ENCODE results near the gene TMEM106B. TPM values are rescaled to one million over a fixed set of nuclear protein-coding genes. Genes with fewer than 3 reads are reported as not detected.
A peak's percentile ranks its signal among the peaks of the same experiment; 100 is the strongest.
"Not testable (repeated sequence)": the region's sequence is repeated elsewhere in the genome, so short reads cannot be mapped to it uniquely, and the experiment has no call there.

Gene TMEM106B
- total RNA-seq, 1 donor from 2014 or later: 43.2 TPM

GRCh38 chr7:12222889-12223579 is 11.9 kb downstream of the TMEM106B start:
- intact Hi-C loops (cut with DNase I): no loop called here

GRCh38 chr7:12225017-12225416 is 13.9 kb downstream of the TMEM106B start:
- ATAC-seq (ENCODE audit: poor library complexity); DNase-seq; intact Hi-C loops (cut with DNase I): not testable (repeated sequence)

More at GRCh38 chr7:12222889-12223579, 11.9 kb downstream of the TMEM106B start:
- no peak for ATAC-seq (ENCODE audit: poor library complexity)
- DNase-seq: no peak

- DNase-seq (no peak), ATAC-seq (ENCODE audit: poor library complexity) (no peak)
- intact Hi-C loops (cut with DNase I): no loop called here
Observed at GRCh38 chr7:12226756-12227155, 15.7 kb downstream of the TMEM106B start.

DNA sequence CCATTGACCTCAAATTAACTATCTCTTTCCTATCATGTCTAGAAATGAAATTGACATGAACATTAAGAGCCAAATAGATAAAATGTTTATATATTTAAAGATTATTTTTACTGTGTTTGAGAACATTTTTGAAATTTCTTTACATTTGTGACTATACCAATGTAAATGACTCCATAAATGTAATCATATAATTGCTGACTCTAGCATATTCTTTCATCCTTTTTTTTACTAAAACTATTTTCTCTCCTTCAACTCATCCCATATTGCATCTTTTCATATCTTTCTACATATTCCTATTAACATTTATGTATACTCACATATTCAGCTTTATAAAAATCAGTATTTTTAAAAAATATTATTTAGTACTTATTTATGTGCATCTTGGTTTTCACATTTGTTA is 16.9 kb downstream of the TMEM106B start:
- intact Hi-C loops (cut with DNase I): no loop called here
- ATAC-seq (ENCODE audit: poor library complexity) (no peak), DNase-seq (no peak)

DNA sequence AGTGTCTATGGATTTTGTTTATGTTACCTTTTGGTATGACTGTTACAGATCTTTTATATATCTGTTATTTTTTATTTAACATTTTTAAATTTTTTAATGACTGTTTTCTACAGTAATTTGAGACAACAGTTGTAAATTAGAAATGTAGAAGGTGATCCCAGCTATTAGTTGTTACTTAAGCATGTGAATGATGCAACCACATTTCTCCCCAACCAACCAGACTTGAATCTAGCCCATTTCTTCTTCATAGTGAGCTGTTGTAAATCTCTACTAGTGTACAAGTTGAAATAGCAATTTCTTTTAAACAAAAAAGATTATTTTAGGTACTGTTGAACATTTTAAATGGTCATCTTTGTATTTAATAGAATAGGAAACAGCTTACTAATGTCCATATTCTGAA is 18.0 kb downstream of the TMEM106B start:
- ATAC-seq (ENCODE audit: poor library complexity) (no peak), DNase-seq (no peak)
- intact Hi-C loops (cut with DNase I): no loop called here

DNA sequence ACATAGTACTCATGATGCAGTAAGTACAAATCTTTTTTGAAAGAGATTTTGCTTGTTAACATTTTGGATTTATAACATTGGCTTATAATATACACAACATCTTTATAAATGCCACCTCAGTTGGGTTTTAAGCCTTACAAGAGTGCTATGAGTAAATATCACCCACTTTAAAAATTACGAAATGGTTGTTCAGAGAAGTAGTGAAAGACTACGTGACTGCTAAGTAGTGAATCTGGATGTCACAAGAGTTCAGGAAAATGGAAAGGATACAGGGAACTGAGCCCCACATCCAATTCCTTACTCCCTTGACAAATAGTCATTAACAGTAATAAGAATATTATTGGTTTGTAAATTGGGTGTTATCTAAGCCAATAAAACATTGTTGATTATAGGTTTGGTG is 20.0 kb downstream of the TMEM106B start:
- intact Hi-C loops (cut with DNase I): no loop called here

GRCh38 chr7:12233175-12233574 is 22.1 kb downstream of the TMEM106B start:
- no peak for DNase-seq
- intact Hi-C loops (cut with DNase I): no loop called here
- ATAC-seq (ENCODE audit: poor library complexity): no peak

More for the DNA sequence above, 20.0 kb downstream of the TMEM106B start:
- DNase-seq (no peak), ATAC-seq (ENCODE audit: poor library complexity) (no peak)

DNA sequence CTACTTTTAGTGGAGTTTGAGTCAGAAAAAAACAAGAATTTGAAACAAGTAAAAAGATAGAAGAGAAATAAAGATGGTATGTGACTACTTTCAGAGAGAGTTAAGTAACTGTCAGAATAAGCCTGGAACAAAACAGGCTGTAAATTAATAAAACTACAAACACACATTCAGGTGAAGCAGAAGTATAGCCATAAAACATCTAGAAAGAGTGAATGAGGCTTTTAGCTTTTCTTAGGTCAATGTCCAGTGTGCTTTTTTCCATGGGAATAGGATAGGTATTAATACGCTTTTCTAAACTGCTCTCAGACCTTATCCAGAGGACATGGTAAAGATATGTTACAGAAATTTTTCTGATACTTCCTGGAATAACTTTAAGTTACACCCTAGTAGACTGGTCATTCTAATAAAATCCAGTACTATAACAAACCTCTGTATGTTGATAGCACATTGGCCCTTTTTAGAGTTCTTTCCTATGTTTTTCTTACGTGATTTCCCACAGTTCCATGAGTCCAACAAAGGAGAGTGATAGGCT is 23.3 kb downstream of the TMEM106B start:
- DNase-seq: no peak
- no peak for ATAC-seq (ENCODE audit: poor library complexity)
- intact Hi-C loops (cut with DNase I): no loop called here

DNA sequence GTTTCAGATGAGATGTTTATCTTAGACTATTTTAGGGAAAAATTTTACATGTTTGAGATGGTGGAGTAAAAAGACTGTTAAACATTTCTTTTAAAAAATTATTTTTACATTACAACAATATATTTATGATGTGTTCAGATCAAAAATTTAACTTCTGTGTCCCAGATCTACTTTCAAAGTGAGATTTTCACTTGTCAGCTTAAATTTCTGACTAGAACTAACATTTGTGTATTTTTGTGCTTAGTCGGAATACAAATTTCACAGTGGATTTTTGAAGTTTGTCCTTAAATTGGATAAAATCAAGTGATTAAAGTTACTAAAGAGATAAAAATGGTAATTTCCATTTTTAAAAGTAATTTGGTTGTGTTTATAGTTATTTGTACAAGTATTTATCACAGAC is 24.9 kb downstream of the TMEM106B start:
- DNase-seq (no peak), ATAC-seq (ENCODE audit: poor library complexity) (no peak)
- intact Hi-C loops (cut with DNase I): no loop called here

- ATAC-seq (ENCODE audit: poor library complexity) (no peak), DNase-seq (no peak)
- intact Hi-C loops (cut with DNase I): no loop called here
Observed at GRCh38 chr7:12237007-12237406, 25.9 kb downstream of the TMEM106B start.

DNA sequence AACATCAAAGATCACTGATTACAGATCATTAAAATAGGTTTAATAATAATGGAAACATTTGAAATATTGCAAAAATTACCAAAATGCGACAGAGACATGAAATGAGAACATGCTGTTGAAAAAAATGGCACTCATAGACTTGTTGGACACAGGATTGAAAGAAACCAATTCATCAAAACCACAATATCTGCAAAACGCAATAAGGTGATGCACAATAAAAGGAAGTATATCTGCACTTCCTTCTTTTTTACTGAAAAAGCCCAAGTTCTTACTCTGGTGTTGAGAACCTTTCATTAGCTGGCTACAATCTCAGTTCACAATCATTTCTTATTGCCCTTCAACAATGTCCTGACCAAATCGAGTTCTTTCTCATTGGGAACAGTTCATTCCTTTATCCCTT is 28.7 kb downstream of the TMEM106B start:
- intact Hi-C loops (cut with DNase I): no loop called here
- DNase-seq (no peak), ATAC-seq (ENCODE audit: poor library complexity) (no peak)

DNA sequence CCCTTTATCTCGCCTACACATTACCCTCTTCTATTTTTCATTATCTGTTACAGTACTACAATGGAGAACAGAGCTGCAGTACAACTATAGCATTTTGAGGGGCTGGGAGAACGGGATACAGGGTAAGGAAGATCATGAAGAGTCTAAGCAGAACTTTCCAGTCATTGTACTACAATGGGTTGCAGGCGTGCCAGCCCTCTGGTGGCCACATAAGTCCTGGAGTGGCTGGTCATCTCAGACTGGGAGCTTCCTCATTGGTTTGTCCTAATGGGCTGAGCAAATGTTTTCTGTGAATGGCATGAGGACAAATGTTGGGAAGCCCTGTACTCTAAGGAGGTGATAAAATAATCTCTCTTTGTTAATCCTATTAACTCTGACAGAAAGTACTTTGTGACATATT is 33.0 kb downstream of the TMEM106B start:
- no peak for ATAC-seq (ENCODE audit: poor library complexity)
- no peak for DNase-seq
- intact Hi-C loops (cut with DNase I): no loop called here

GRCh38 chr7:12244694-12245093 is 33.6 kb downstream of the TMEM106B start:
- intact Hi-C loops (cut with DNase I): no loop called here
- DNase-seq: no peak
- no peak for ATAC-seq (ENCODE audit: poor library complexity)

- no peak for DNase-seq
- intact Hi-C loops (cut with DNase I): no loop called here
- no peak for ATAC-seq (ENCODE audit: poor library complexity)
Observed at GRCh38 chr7:12249706-12250105, 38.6 kb downstream of the TMEM106B start.

DNA sequence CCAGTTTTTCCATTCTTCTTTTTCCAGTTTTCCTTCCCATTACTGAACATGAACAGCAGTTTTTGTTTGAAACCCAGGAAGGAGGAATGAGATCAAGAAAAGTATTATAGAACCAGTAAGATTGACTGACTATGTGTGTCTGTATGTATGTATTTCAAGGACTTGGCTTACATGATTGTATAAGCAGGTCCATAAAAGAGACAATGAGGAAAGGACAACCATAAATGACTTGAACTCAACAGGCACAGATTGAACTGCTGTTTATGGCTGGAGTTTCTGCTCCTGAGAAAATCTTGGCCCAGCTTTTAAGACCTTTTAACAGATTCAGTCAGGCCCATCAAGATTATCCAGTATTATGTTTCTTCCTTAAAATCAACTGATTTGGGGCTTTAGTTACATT is 39.1 kb downstream of the TMEM106B start:
- no peak for ATAC-seq (ENCODE audit: poor library complexity)
- no peak for DNase-seq
- intact Hi-C loops (cut with DNase I): no loop called here

DNA sequence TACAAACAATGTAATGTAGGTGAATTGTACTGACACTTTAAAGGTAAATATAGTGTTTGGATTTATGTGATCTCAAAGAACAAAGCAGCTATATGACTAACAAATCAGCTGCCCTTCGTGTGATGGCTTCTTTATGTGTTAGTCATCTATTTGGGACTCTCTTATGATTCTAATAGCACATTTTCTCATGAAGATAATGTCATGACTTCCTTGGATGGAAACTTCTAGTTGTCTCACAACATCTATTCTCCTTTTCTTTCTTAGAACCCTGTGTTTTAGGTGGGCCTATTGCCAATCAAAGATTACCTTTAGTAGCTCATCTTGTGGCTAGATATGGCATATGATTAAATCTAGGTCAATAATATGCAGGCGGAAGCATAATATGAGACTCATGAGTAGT is 45.0 kb downstream of the TMEM106B start:
- intact Hi-C loops (cut with DNase I): no loop called here
- no peak for DNase-seq
- no peak for ATAC-seq (ENCODE audit: poor library complexity)

DNA sequence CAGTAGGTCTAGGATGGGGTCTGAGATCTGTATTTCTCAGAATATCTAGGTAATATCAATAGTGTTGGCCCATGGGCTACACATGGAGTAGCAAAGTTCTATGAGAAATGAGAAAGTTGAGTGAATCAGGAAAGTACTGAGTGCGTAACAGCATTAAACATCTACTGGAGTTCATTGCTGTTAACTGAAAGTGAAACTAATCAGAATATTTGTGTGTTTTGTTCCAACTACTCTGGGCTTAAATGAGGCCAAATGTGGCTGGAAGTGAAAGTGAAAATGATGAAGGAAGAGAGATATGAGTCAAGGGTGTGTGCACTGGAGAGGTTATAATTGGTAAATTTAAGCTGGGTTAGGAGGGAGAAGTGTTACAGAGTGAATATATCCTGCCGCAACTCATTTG is 46.5 kb downstream of the TMEM106B start:
- ATAC-seq (ENCODE audit: poor library complexity) (peak; percentile 29), DNase-seq (no peak)
- intact Hi-C loops (cut with DNase I): no loop called here

- intact Hi-C loops (cut with DNase I): no loop called here
- ATAC-seq (ENCODE audit: poor library complexity): no peak
Observed at GRCh38 chr7:12258074-12258473, 47.0 kb downstream of the TMEM106B start.

DNA sequence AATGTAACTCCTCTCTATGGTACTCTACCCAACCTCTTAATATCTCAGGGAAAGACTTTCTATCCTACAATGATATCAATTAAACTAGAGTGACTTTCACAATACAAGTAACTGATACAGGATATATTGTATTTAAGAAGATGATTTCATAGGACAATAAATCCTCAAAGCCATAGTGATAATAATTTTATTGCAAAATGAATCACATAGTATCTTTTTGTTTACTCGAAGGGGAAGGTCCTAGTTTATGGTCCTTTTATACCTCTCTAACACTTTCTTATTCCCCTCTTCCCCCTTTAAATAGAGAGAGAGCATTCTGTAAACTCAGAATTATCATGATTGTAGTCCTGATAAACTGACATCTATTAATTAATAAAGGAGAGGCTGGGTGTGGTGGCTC is 56.4 kb downstream of the TMEM106B start:
- ATAC-seq (ENCODE audit: poor library complexity) (no peak), DNase-seq (no peak)
- intact Hi-C loops (cut with DNase I): no loop called here

More at GRCh38 chr7:12258074-12258473, 47.0 kb downstream of the TMEM106B start:
- no peak for DNase-seq

- DNase-seq: no peak
- intact Hi-C loops (cut with DNase I): no loop called here
- ATAC-seq (ENCODE audit: poor library complexity): no peak
Observed at GRCh38 chr7:12269100-12269895, 58.2 kb downstream of the TMEM106B start.
